OCI-LY7 (cell line): ENCODE results near the gene FHOD3.

Experiments
- EZH2phosphoT487 ChIP-seq: fragments of 200-600 bp; sonication (generic); IDR thresholded peaks from 2 replicates; pipeline ENCODE4 v1.6.1; 2018; ENCODE audit warnings: low read depth, borderline replicate concordance, mild to moderate bottlenecking, mixed run types, antibody characterized with exemption, low read length, moderate library complexity, mixed read lengths
- TF ChIP-seq, protein P1 (sequence below): fragments of 200-600 bp; sonication (generic); conservative IDR thresholded peaks from 2 replicates; pipeline ENCODE4 v1.5.1; 2014; ENCODE audit warnings: mild to moderate bottlenecking, antibody characterized with exemption, low read length, moderate library complexity, mixed read lengths

- TF ChIP-seq, protein P1, sequence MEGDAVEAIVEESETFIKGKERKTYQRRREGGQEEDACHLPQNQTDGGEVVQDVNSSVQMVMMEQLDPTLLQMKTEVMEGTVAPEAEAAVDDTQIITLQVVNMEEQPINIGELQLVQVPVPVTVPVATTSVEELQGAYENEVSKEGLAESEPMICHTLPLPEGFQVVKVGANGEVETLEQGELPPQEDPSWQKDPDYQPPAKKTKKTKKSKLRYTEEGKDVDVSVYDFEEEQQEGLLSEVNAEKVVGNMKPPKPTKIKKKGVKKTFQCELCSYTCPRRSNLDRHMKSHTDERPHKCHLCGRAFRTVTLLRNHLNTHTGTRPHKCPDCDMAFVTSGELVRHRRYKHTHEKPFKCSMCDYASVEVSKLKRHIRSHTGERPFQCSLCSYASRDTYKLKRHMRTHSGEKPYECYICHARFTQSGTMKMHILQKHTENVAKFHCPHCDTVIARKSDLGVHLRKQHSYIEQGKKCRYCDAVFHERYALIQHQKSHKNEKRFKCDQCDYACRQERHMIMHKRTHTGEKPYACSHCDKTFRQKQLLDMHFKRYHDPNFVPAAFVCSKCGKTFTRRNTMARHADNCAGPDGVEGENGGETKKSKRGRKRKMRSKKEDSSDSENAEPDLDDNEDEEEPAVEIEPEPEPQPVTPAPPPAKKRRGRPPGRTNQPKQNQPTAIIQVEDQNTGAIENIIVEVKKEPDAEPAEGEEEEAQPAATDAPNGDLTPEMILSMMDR = no peak
- no peak for TF ChIP-seq EZH2phosphoT487
These were observed 239.8 kb downstream of the FHOD3 start for GRCh38 chr18:36537289-36537688.
